Panc1 (cell line): ENCODE data around the gene SND1. TPM values are rescaled to one million over a fixed set of nuclear protein-coding genes. Genes with fewer than 3 reads are reported as not detected.

Experiments
- ATAC-seq: fragments of 200-7000 bp; cut with Tn5 transposase; 2 replicates; pipeline ENCODE4 v1.9.1; 2020; ENCODE audit warnings: mild to moderate bottlenecking, moderate library complexity
- BruUV-seq: library from RNA; stranded (reverse); fragments of 400-500 nt; replicated peaks from 2 replicates; lab custom pipeline; 2021; lab: Mats Ljungman, UMichigan
- CTCF ChIA-PET: fragments of 300-600 bp; sonication (Branson Sonifier 250); formaldehyde crosslinking; loops from one replicate; lab custom pipeline; 2022; ENCODE audit warnings: antibody characterized with exemption; lab: Charles Lee
- POLR2A ChIA-PET: fragments of 300-600 bp; sonication (Branson Sonifier 250); formaldehyde crosslinking; loops from one replicate; lab custom pipeline; 2022; ENCODE audit warnings: antibody characterized with exemption; lab: Charles Lee
- DNase-seq: peaks from one replicate; pipeline ENCODE4 v3.0.0-alpha.2; 2010; ENCODE audit warnings: low read depth, low spot score
- H3K27ac ChIP-seq: 2 replicates; pipeline ENCODE4 v1.5.1; 2011; ENCODE audit warnings: mild to moderate bottlenecking, low read length, inconsistent platforms
- H3K27me3 ChIP-seq: fragments of 200-500 bp; sonication (Bioruptor generic); 2 replicates; pipeline ENCODE4 v1.6.0; 2014; ENCODE audit warnings: low read length, inconsistent platforms; ENCODE audit not compliant: control insufficient read depth, insufficient read depth
- H3K36me3 ChIP-seq: fragments of 200-500 bp; sonication (Bioruptor generic); 2 replicates; pipeline ENCODE4 v1.5.1; 2014; ENCODE audit warnings: inconsistent platforms, mild to moderate bottlenecking, low read length, moderate library complexity; ENCODE audit not compliant: control insufficient read depth, insufficient read depth
- H3K4me1 ChIP-seq: 2 replicates; pipeline ENCODE4 v1.5.1; 2011; ENCODE audit warnings: inconsistent platforms, mild to moderate bottlenecking, low read length, moderate library complexity; ENCODE audit not compliant: control insufficient read depth, insufficient read depth
- H3K4me3 ChIP-seq, 2 experiments: 2 replicates each; pipeline ENCODE4 v1.5.1; 2011 to 2012; ENCODE audit warnings: low read depth in 2 of 2, low read length in 2 of 2, mild to moderate bottlenecking in 2 of 2, inconsistent platforms in 1 of 2, moderate library complexity in 1 of 2
- H3K9me3 ChIP-seq: fragments of 200-500 bp; sonication (Bioruptor generic); 2 replicates; pipeline ENCODE4 v1.5.1; 2014; ENCODE audit warnings: low read depth, mild to moderate bottlenecking, inconsistent platforms, low read length, moderate library complexity; ENCODE audit not compliant: control insufficient read depth, insufficient read depth
- POLR2AphosphoS5 ChIP-seq: IDR thresholded peaks from 2 replicates; pipeline ENCODE4 v1.6.1; 2012; ENCODE audit warnings: mild to moderate bottlenecking, low read depth, low read length, moderate library complexity
- SIN3A ChIP-seq: IDR thresholded peaks from 2 replicates; pipeline ENCODE4 v1.6.1; 2012; ENCODE audit warnings: low read depth, mild to moderate bottlenecking, low read length, moderate library complexity, borderline replicate concordance; ENCODE audit not compliant: insufficient read depth
- TCF7L2 ChIP-seq: IDR thresholded peaks from 2 replicates; pipeline ENCODE4 v1.6.1; 2011; ENCODE audit warnings: mild to moderate bottlenecking, low read depth, low read length, inconsistent platforms
- in situ Hi-C: cut with HindIII; loops from 2 replicates; pipeline ENCODE4 v1.10.0; 2016; ENCODE audit warnings: low sequenced_read_pairs, low pct_unique_long_range_greater_than_20kb
- intact Hi-C: fragments of 100-400 bp; cut with micrococcal nuclease; formaldehyde crosslinking; loops from one replicate; pipeline ENCODE4 v1.10.0; 2022; ENCODE audit not compliant: unreplicated experiment
- total RNA-seq: library from RNA; stranded (reverse); gene quantifications from one replicate; pipeline ENCODE4 v1.2.1, GENCODE V29; 2021; ENCODE audit not compliant: unreplicated experiment
- TF ChIP-seq, protein P1 (sequence below), 2 experiments: IDR thresholded peaks; 2 replicates each; pipeline ENCODE4 v1.6.1; 2011 to 2012; ENCODE audit warnings: low read depth in 2 of 2, control low read depth in 1 of 2, low read length in 1 of 2, mild to moderate bottlenecking in 1 of 2, moderate library complexity in 1 of 2; ENCODE audit not compliant: insufficient read depth in 1 of 2
- TF ChIP-seq, protein P2 (sequence below): fragments of 450-650 bp; IDR thresholded peaks from 2 replicates; pipeline ENCODE4 v1.5.1; 2017; ENCODE audit warnings: mild to moderate bottlenecking

Gene SND1
- total RNA-seq, 1 experiment from 2014 or later = 176 TPM

DNA sequence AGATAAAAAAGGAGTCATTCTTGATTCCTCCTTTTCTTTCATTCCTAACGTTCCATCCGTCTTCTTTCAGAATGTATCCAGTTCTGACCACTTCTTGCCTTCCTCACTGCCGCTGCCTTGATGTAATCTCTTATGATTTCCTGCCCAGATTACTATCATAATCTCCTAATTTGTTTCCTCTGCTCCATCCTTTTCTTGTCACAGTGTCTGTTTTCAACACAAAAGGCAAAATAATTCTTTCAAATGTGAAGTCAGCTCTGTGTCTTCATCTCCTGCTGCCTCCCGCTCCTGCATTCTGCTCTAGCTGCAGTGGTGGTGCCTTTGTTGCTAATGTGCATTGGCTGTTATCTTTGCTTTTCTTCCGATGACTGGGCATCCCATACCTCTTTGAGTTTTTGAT is 150.9 kb downstream of the SND1 start:
- ChIA-PET CTCF (no interaction called here), POLR2A (no interaction called here)
- DNase-seq = no peak
- H3K4me3 ChIP-seq = no peak overlapping the region
- no peak for TF ChIP-seq POLR2AphosphoS5
- TF ChIP-seq, protein P1, sequence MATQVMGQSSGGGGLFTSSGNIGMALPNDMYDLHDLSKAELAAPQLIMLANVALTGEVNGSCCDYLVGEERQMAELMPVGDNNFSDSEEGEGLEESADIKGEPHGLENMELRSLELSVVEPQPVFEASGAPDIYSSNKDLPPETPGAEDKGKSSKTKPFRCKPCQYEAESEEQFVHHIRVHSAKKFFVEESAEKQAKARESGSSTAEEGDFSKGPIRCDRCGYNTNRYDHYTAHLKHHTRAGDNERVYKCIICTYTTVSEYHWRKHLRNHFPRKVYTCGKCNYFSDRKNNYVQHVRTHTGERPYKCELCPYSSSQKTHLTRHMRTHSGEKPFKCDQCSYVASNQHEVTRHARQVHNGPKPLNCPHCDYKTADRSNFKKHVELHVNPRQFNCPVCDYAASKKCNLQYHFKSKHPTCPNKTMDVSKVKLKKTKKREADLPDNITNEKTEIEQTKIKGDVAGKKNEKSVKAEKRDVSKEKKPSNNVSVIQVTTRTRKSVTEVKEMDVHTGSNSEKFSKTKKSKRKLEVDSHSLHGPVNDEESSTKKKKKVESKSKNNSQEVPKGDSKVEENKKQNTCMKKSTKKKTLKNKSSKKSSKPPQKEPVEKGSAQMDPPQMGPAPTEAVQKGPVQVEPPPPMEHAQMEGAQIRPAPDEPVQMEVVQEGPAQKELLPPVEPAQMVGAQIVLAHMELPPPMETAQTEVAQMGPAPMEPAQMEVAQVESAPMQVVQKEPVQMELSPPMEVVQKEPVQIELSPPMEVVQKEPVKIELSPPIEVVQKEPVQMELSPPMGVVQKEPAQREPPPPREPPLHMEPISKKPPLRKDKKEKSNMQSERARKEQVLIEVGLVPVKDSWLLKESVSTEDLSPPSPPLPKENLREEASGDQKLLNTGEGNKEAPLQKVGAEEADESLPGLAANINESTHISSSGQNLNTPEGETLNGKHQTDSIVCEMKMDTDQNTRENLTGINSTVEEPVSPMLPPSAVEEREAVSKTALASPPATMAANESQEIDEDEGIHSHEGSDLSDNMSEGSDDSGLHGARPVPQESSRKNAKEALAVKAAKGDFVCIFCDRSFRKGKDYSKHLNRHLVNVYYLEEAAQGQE (IDR thresholded peaks at IDR 0.05; ENCODE audit: insufficient read depth in 1 of 2, low read depth in 2 of 2, low read length in 1 of 2) = no peak
- no peak for TF ChIP-seq SIN3A
- no peak for TF ChIP-seq TCF7L2
- no peaks in the 10 kb centered on the region for H3K27me3 ChIP-seq
- BruUV-seq = no TSS peak
- H3K36me3 ChIP-seq = 0 out of 2 replicates have a peak, but pooled peaks cover 4% of the 10 kb centered on the region
- ATAC-seq = no peak
- H3K27ac ChIP-seq = no peak overlapping the region
- no peaks in the 10 kb centered on the region for H3K4me1 ChIP-seq
- intact Hi-C loops (no loop called here), in situ Hi-C loops (no loop called here)
- no peaks in the 10 kb centered on the region for H3K9me3 ChIP-seq

DNA sequence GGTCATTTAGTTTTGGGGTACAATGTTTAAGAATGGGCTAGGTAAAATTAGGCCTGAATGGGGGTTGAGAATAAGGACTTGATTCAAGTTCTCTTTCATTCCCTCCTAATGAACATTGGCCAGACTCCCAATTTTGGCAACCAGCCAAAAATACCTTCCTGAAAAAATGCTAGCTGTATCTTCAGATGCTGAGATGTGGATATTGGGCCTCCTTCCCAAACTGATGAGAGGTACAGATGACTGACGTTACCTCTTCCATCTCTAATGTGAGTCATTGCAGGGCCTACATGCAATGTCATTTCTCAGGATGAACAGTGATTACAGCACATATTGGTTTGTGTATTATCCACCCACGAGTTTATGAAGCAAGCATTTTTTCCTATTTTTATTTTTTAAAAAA is 151.6 kb downstream of the SND1 start:
- no peak overlapping the region for H3K27ac ChIP-seq
- POLR2A ChIA-PET = interaction anchor here (0.6 kb wide), 1 partner anchor 221 kb away, joined by 3 read pairs; no protein-coding TSS in a partner anchor
- H3K27me3 ChIP-seq = no peaks in the 10 kb centered on the region
- no peak for DNase-seq
- H3K4me1 ChIP-seq = no peaks in the 10 kb centered on the region
- H3K4me3 ChIP-seq = no peak overlapping the region
- intact Hi-C loops (no loop called here), in situ Hi-C loops (no loop called here)
- BruUV-seq = no TSS peak
- TF ChIP-seq TCF7L2 = no peak
- TF ChIP-seq, protein P2, sequence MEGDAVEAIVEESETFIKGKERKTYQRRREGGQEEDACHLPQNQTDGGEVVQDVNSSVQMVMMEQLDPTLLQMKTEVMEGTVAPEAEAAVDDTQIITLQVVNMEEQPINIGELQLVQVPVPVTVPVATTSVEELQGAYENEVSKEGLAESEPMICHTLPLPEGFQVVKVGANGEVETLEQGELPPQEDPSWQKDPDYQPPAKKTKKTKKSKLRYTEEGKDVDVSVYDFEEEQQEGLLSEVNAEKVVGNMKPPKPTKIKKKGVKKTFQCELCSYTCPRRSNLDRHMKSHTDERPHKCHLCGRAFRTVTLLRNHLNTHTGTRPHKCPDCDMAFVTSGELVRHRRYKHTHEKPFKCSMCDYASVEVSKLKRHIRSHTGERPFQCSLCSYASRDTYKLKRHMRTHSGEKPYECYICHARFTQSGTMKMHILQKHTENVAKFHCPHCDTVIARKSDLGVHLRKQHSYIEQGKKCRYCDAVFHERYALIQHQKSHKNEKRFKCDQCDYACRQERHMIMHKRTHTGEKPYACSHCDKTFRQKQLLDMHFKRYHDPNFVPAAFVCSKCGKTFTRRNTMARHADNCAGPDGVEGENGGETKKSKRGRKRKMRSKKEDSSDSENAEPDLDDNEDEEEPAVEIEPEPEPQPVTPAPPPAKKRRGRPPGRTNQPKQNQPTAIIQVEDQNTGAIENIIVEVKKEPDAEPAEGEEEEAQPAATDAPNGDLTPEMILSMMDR = no peak
- TF ChIP-seq, protein P1 (IDR thresholded peaks at IDR 0.05; ENCODE audit: insufficient read depth in 1 of 2, low read depth in 2 of 2, low read length in 1 of 2) = no peak
- TF ChIP-seq POLR2AphosphoS5 = no peak
- no peak for TF ChIP-seq SIN3A
- CTCF ChIA-PET = no interaction called here
- H3K9me3 ChIP-seq = no peaks in the 10 kb centered on the region
- no peak for ATAC-seq
- 0 out of 2 replicates have a peak, but pooled peaks cover 4% of the 10 kb centered on the region for H3K36me3 ChIP-seq
